Activated CD4-positive, alpha-beta T cell treated with anti-CD3 and anti-CD28 coated beads, Interleukin-10, Interleukin-2, amounts not matched to agents 100 ng/mL and 50 ng/mL, durations not matched to agents 16 hours and 8 hours (primary cell): ENCODE data around the gene EPHB1.
"Not testable (repeated sequence)": the region's sequence is repeated elsewhere in the genome, so short reads cannot be mapped to it uniquely, and the experiment has no call there.

Experiments used
- DNase-seq: peaks from one replicate; pipeline ENCODE4 v3.0.0-alpha.2; 2020

Gene EPHB1

GRCh38 chr3:135231737-135232136, 436.7 kb downstream of the EPHB1 start:
- DNase-seq, result no peak

GRCh38 chr3:135232226-135232625, 437.2 kb downstream of the EPHB1 start:
- DNase-seq, result no peak

GRCh38 chr3:135233476-135233875, 438.4 kb downstream of the EPHB1 start:
- not testable (repeated sequence) for DNase-seq

GRCh38 chr3:135235541-135235940, 440.5 kb downstream of the EPHB1 start:
- DNase-seq, result no peak

- no peak for DNase-seq
Observed at GRCh38 chr3:135237371-135238143, 442.5 kb downstream of the EPHB1 start.

GRCh38 chr3:135238236-135238830, 443.3 kb downstream of the EPHB1 start:
- DNase-seq, result no peak

- no peak for DNase-seq
Observed at GRCh38 chr3:135238871-135239614, 444.0 kb downstream of the EPHB1 start.

GRCh38 chr3:135239615-135239884, 444.5 kb downstream of the EPHB1 start:
- no peak for DNase-seq

- no peak for DNase-seq
Observed at GRCh38 chr3:135240426-135240825, 445.4 kb downstream of the EPHB1 start.

- DNase-seq, result no peak
Observed at GRCh38 chr3:135242285-135242684, 447.2 kb downstream of the EPHB1 start.

- DNase-seq, result no peak
Observed at GRCh38 chr3:135243616-135244015, 448.6 kb downstream of the EPHB1 start.

GRCh38 chr3:135246027-135246426, 451.0 kb downstream of the EPHB1 start:
- DNase-seq, result no peak

GRCh38 chr3:135248213-135248612, 453.2 kb downstream of the EPHB1 start:
- no peak for DNase-seq

GRCh38 chr3:135249186-135249585, 454.1 kb downstream of the EPHB1 start:
- DNase-seq, result no peak

- no peak for DNase-seq
Observed at GRCh38 chr3:135258916-135259315, 463.9 kb downstream of the EPHB1 start.

GRCh38 chr3:135260025-135260424, 465.0 kb downstream of the EPHB1 start:
- no peak for DNase-seq

- DNase-seq, result no peak
Observed at GRCh38 chr3:135261214-135261775, 466.2 kb downstream of the EPHB1 start.

- no peak for DNase-seq
Observed at GRCh38 chr3:135261916-135262315, 466.9 kb downstream of the EPHB1 start.

GRCh38 chr3:135262441-135262840, 467.4 kb downstream of the EPHB1 start:
- no peak for DNase-seq

GRCh38 chr3:135263331-135263730, 468.3 kb downstream of the EPHB1 start:
- no peak for DNase-seq

GRCh38 chr3:135267487-135267886, 472.4 kb downstream of the EPHB1 start:
- no peak for DNase-seq

GRCh38 chr3:135268941-135269532, 474.0 kb downstream of the EPHB1 start:
- DNase-seq, result no peak
